OCI-LY1 (cell line): Measurements from ENCODE around the gene OLIG1.

Source experiments
- CTCF ChIP-seq: fragments of 200-600 bp; sonication (generic), shearing (Covaris generic); IDR thresholded peaks from 2 replicates; pipeline ENCODE4 v1.5.1; 2017; ENCODE audit warnings: mild to moderate bottlenecking, antibody characterized with exemption, low read length, moderate library complexity, mixed read lengths
- EZH2 ChIP-seq: fragments of 200-600 bp; sonication (generic), shearing (Covaris generic); IDR thresholded peaks from 2 replicates; pipeline ENCODE4 v1.8.0; 2017; ENCODE audit warnings: borderline replicate concordance, mixed run types, mild to moderate bottlenecking, antibody characterized with exemption, low read length, moderate library complexity, mixed read lengths

- TF ChIP-seq EZH2 (no peak), CTCF (no peak)
These were observed 35.1 kb downstream of the OLIG1 start for GRCh38 chr21:33105088-33105487.
